Endothelial cell of umbilical vein (primary cell): ENCODE data around the gene GRK5. TPM values are rescaled to one million over a fixed set of nuclear protein-coding genes. Genes with fewer than 3 reads are reported as not detected.

ENCODE experiments used
- BruUV-seq: library from RNA; stranded (reverse); fragments of 400-500 nt; replicated peaks from 2 replicates; lab custom pipeline; 2021; lab: Mats Ljungman, UMichigan
- CTCF ChIA-PET: fragments of 300-600, 350-600 bp; sonication (Branson Sonifier 250); formaldehyde crosslinking; loops from one replicate; lab custom pipeline; 2021; ENCODE audit warnings: antibody characterized with exemption, inconsistent platforms; lab: Charles Lee
- POLR2A ChIA-PET: fragments of 300-600, 350-600 bp; sonication (Branson Sonifier 250); formaldehyde crosslinking; loops from one replicate; lab custom pipeline; 2021; ENCODE audit warnings: antibody characterized with exemption, inconsistent platforms; lab: Charles Lee
- DNase-seq: peaks from one replicate; pipeline ENCODE4 v3.0.0-alpha.2; 2011; ENCODE audit warnings: low read depth, low spot score
- FAIRE-seq: peaks from 2 replicates; lab custom pipeline; 2011; peaks lifted over from hg19 to GRCh38; lab: Jason Lieb, UNC
- H2AFZ ChIP-seq: 2 replicates; pipeline ENCODE4 v1.6.0; 2012; ENCODE audit warnings: low read depth, low read length, control low read depth, inconsistent platforms
- H3K27ac ChIP-seq: 2 replicates; pipeline ENCODE4 v1.5.1; 2011; ENCODE audit warnings: low read depth, mild to moderate bottlenecking, control low read depth, low read length, moderate library complexity; ENCODE audit not compliant: insufficient read depth
- H3K27me3 ChIP-seq, 2 experiments: 2 replicates each; pipeline versions ENCODE4 v1.6.0 to v1.6.1; 2011; ENCODE audit warnings: low read length in 2 of 2, mixed read lengths in 1 of 2; ENCODE audit not compliant: control insufficient read depth in 2 of 2, insufficient read depth in 2 of 2
- H3K36me3 ChIP-seq, 2 experiments: 2 replicates in 1 of 2; 3 replicates in 1 of 2; pipeline ENCODE4 v1.5.1; 2011; ENCODE audit warnings: low read length in 2 of 2, mild to moderate bottlenecking in 1 of 2, moderate library complexity in 1 of 2; ENCODE audit not compliant: control insufficient read depth in 2 of 2, insufficient read depth in 2 of 2; ENCODE audit errors: extremely low read depth in 1 of 2
- H3K4me1 ChIP-seq: 3 replicates; pipeline ENCODE4 v1.5.1; 2011; ENCODE audit warnings: mild to moderate bottlenecking, low read length; ENCODE audit not compliant: control insufficient read depth, insufficient read depth; ENCODE audit errors: extremely low read depth
- H3K4me2 ChIP-seq: 2 replicates; pipeline ENCODE4 v1.6.1; 2011; ENCODE audit warnings: low read length, control low read depth, mixed read lengths; ENCODE audit not compliant: insufficient read depth
- H3K4me3 ChIP-seq, 3 experiments: fragments of 200-600 bp in 1 of 3; sonication (generic), shearing (Covaris generic) in 1 of 3; replicated peaks in 1 of 3; 2 replicates each; pipeline ENCODE4 v1.5.1; 2011 to 2016; ENCODE audit warnings: control low read depth in 3 of 3, low read length in 3 of 3, mild to moderate bottlenecking in 2 of 3, inconsistent platforms in 1 of 3, low read depth in 1 of 3, moderate library complexity in 1 of 3; ENCODE audit not compliant: insufficient read depth in 1 of 3
- H3K79me2 ChIP-seq: 2 replicates; pipeline ENCODE4 v1.6.0; 2012; ENCODE audit warnings: low read length, inconsistent platforms; ENCODE audit not compliant: control insufficient read depth, insufficient read depth
- H3K9ac ChIP-seq: replicated peaks from 2 replicates; pipeline ENCODE3; 2011; ENCODE audit warnings: low read length, control low read depth; ENCODE audit not compliant: insufficient read depth; ENCODE audit errors: extremely low read depth
- H3K9me1 ChIP-seq: replicated peaks from 3 replicates; pipeline ENCODE4 v1.6.0; 2011; ENCODE audit warnings: mild to moderate bottlenecking, low read length; ENCODE audit not compliant: control insufficient read depth, insufficient read depth; ENCODE audit errors: extremely low read depth
- H3K9me3 ChIP-seq: replicated peaks from 2 replicates; pipeline ENCODE4 v1.5.1; 2012; ENCODE audit warnings: low read length, inconsistent platforms; ENCODE audit not compliant: control insufficient read depth, insufficient read depth
- H4K20me1 ChIP-seq: replicated peaks from 2 replicates; pipeline ENCODE3; 2011; ENCODE audit warnings: mild to moderate bottlenecking, low read length; ENCODE audit not compliant: control insufficient read depth, insufficient read depth; ENCODE audit errors: extremely low read depth
- FOS ChIP-seq: IDR thresholded peaks from 2 replicates; pipeline ENCODE4 v1.6.1; 2011; ENCODE audit warnings: mild to moderate bottlenecking, low read length, moderate library complexity, borderline replicate concordance; ENCODE audit not compliant: insufficient read depth
- GATA2 ChIP-seq: IDR thresholded peaks from 2 replicates; pipeline ENCODE4 v1.7.0; 2011; ENCODE audit warnings: low read depth, mild to moderate bottlenecking, moderate library complexity, mixed read lengths, low read length; ENCODE audit not compliant: insufficient read length, insufficient read depth
- JUN ChIP-seq: IDR thresholded peaks from 2 replicates; pipeline ENCODE4 v1.6.1; 2011; ENCODE audit warnings: borderline replicate concordance, low read depth; ENCODE audit not compliant: insufficient read length, insufficient read depth
- MYC ChIP-seq: IDR thresholded peaks from one replicate; pipeline ENCODE4 v1.6.1; 2011; ENCODE audit warnings: mild to moderate bottlenecking, low read depth, low read length
- POLR2A ChIP-seq: IDR thresholded peaks from 2 replicates; pipeline ENCODE4 v1.6.1; 2012; ENCODE audit warnings: low read depth, mild to moderate bottlenecking, control low read depth, low read length
- dilution Hi-C: fragments of 300-500 bp; cut with MboI; formaldehyde crosslinking; loops from one replicate; pipeline ENCODE4 v1.15.0; 2019; ENCODE audit warnings: low sequenced_read_pairs; ENCODE audit not compliant: extremely low pct_ligation_motif_present
- intact Hi-C: fragments of 100-400 bp; cut with micrococcal nuclease; formaldehyde crosslinking; loops from one replicate; pipeline ENCODE4 v1.10.0; 2022
- polyA plus RNA-seq, 4 experiments: library from polyadenylated mRNA; depleted of rRNA in 3 of 4; stranded (reverse) in 3 of 4; unstranded in 1 of 4; fragments of >200 nt; gene quantifications; 2 replicates each; pipeline versions ENCODE4 v1.2.1 to v1.2.3, GENCODE V29; 2011 to 2012; ENCODE audit warnings: missing spikeins in 1 of 4
- total RNA-seq: library from RNA; stranded (reverse); gene quantifications from 2 replicates; pipeline ENCODE4 v1.2.3, GENCODE V29; 2021
- TF ChIP-seq, protein P1 (sequence below), 2 donors: IDR thresholded peaks; 1 replicate in 1 of 2; 2 replicates in 1 of 2; pipeline ENCODE4 v1.5.1; 2011; ENCODE audit warnings: low read length in 2 of 2, mild to moderate bottlenecking in 2 of 2, moderate library complexity in 2 of 2, control low read depth in 1 of 2, inconsistent platforms in 1 of 2, low read depth in 1 of 2; ENCODE audit not compliant: insufficient read depth in 1 of 2; ENCODE audit errors: extremely low read depth in 1 of 2
- TF ChIP-seq, protein P2 (sequence below): IDR thresholded peaks from 2 replicates; pipeline ENCODE4 v1.6.1; 2011; ENCODE audit not compliant: insufficient read depth, insufficient read length

The GRK5 gene
- total and polyA plus RNA-seq, 2 donors (not counting 3 experiments of a cell fraction or from before 2014, with no cell fraction given): 13.1 to 29.5 TPM

DNA sequence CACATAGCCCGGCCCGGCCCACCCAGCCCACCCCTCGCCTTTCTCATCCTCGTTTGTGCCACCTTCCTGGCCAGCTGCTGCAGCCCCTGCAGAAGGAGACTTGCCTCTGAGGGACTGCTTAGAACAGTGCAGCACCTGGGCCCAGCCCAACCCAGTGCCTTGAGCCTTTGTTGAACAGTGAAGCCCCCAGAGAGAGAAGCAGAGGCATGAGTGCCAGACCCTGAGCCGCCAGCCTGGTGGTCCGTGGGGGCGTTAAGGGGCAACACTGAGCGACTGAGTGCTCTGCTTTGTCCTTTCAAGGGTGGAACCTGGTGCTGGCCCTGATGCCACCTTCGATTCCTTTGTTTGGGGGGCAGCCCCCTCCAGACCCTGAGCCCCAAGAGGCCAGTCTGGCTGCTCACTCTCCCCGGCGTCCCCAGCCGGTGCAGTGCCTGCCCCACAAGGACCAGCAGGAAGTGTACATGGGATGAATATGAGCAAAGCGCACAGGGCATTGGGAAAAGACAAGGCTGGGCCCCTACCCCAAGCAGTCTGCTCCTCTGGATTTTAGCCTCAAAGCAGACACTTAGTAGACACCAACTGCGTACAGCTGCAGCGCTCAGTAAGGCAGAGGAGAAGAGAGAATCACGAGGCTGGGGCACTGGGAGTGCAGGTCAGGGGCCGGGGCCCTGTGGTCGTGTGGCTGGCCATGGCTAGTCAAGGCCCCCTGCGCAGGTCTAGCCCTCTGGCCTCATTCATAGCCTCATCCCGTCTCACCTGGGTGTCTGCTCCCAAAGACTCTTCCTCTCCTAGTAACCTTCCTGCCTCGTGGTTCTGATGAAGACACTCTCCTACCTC, 239.3 kb downstream of the GRK5 start:
- CTCF ChIA-PET: interaction anchor here (0.7 to 7.6 kb wide), 4 partner anchors 43 to 291 kb away, joined by 3 to 245 read pairs (median 108); partner anchors contain the start of gene GRK5
- TF ChIP-seq, protein P1, sequence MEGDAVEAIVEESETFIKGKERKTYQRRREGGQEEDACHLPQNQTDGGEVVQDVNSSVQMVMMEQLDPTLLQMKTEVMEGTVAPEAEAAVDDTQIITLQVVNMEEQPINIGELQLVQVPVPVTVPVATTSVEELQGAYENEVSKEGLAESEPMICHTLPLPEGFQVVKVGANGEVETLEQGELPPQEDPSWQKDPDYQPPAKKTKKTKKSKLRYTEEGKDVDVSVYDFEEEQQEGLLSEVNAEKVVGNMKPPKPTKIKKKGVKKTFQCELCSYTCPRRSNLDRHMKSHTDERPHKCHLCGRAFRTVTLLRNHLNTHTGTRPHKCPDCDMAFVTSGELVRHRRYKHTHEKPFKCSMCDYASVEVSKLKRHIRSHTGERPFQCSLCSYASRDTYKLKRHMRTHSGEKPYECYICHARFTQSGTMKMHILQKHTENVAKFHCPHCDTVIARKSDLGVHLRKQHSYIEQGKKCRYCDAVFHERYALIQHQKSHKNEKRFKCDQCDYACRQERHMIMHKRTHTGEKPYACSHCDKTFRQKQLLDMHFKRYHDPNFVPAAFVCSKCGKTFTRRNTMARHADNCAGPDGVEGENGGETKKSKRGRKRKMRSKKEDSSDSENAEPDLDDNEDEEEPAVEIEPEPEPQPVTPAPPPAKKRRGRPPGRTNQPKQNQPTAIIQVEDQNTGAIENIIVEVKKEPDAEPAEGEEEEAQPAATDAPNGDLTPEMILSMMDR (IDR thresholded peaks at IDR 0.05; ENCODE audit: extremely low read depth in 1 of 2, insufficient read depth in 1 of 2, low read depth in 1 of 2, low read length in 2 of 2): no peak
- no peak for TF ChIP-seq POLR2A
- TF ChIP-seq GATA2: no peak
- TF ChIP-seq JUN: no peak
- TF ChIP-seq MYC: no peak
- no peak for TF ChIP-seq FOS
- TF ChIP-seq, protein P2, sequence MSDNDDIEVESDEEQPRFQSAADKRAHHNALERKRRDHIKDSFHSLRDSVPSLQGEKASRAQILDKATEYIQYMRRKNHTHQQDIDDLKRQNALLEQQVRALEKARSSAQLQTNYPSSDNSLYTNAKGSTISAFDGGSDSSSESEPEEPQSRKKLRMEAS: no peak
- H4K20me1 ChIP-seq: no peaks in the 10 kb centered on the region
- no peak overlapping the region for H3K4me2 ChIP-seq
- FAIRE-seq (no peak), DNase-seq (no peak)
- no peaks in the 10 kb centered on the region for H3K27me3 ChIP-seq
- no peak overlapping the region for H3K27ac ChIP-seq
- H3K36me3 ChIP-seq: peaks cover 0 to 7% of the 10 kb centered on the region in 2 experiments
- H3K4me3 ChIP-seq: no peak overlapping the region
- POLR2A ChIA-PET: no interaction called here
- intact Hi-C loops: loop anchor here (5.0 kb wide), 3 partner anchors 41 to 309 kb away; partner anchors contain the start of gene RGS10
- no peaks in the 10 kb centered on the region for H3K4me1 ChIP-seq
- H3K79me2 ChIP-seq: no peaks in the 10 kb centered on the region
- no peak overlapping the region for H2AFZ ChIP-seq
- H3K9ac ChIP-seq: no peak overlapping the region
- H3K9me3 ChIP-seq: no peaks in the 10 kb centered on the region
- dilution Hi-C loops: no loop called here
- BruUV-seq: no TSS peak
- H3K9me1 ChIP-seq: no peaks in the 10 kb centered on the region
